ENCODE data around the gene CYTIP. TPM values are rescaled to one million over a fixed set of nuclear protein-coding genes. Genes with fewer than 3 reads are reported as not detected.

Gene CYTIP
- total and polyA plus RNA-seq, 4 experiments from 2014 or later: 163 to 248 (median 203) TPM

GRCh38 chr2:157473581-157473980 is 29.7 kb upstream of the CYTIP start:
- Mint-ChIP-seq H3K27ac (peak overlapping the region in 1 of 7 donors; percentile 75), H3K4me1 (peaks cover 28 to 45% (median 33%) of the 10 kb centered on the region in 4 donors), H3K36me3 (peaks cover 0 to 3% of the 10 kb centered on the region in 2 donors), H3K4me3 (no peak overlapping the region), H3K27me3 (no peaks in the 10 kb centered on the region), H3K9me3 (peaks cover 0 to 2% (median 0%) of the 10 kb centered on the region in 8 donors)
- DNase-seq: no peak
- intact Hi-C loops (cut with micrococcal nuclease): no loop called here
- no peak overlapping the region for H3K27ac ChIP-seq (ENCODE audit: low read depth, low read length)
- H3K27me3 ChIP-seq (ENCODE audit: insufficient read depth, low read length): no peaks in the 10 kb centered on the region
- H3K36me3 ChIP-seq (ENCODE audit: insufficient read depth, low read length): no peaks in the 10 kb centered on the region
- POLR2A ChIA-PET (ENCODE audit: partially characterized antibody): interaction anchor here (1.2 to 1.3 kb wide), 2 partner anchors 30 to 403 kb away, joined by 3 to 4 read pairs; partner anchors contain the start of genes ACVR1 and CYTIP
- no peak overlapping the region for H3K4me3 ChIP-seq (ENCODE audit: low read length in 2 of 2)
- CTCF ChIA-PET (ENCODE audit: partially characterized antibody): interaction anchor here (0.9 to 2.2 kb wide), 4 partner anchors 19 to 146 kb away, joined by 3 to 8 read pairs (median 6); no protein-coding TSS in a partner anchor
- H3K9me3 ChIP-seq (ENCODE audit: control insufficient read depth in 1 of 2, low read length in 2 of 2): no peaks in the 10 kb centered on the region
- peaks cover 20% of the 10 kb centered on the region for H3K4me1 ChIP-seq (ENCODE audit: insufficient read depth, low read length)

- Histone ChIP-seq H3K36me3 (ENCODE audit: insufficient read depth, low read length) (no peaks in the 10 kb centered on the region), H3K27me3 (ENCODE audit: insufficient read depth, low read length) (no peaks in the 10 kb centered on the region), H3K4me3 (ENCODE audit: low read length in 2 of 2) (no peak overlapping the region), H3K9me3 (ENCODE audit: control insufficient read depth in 1 of 2, low read length in 2 of 2) (no peaks in the 10 kb centered on the region), H3K4me1 (ENCODE audit: insufficient read depth, low read length) (peaks cover 35% of the 10 kb centered on the region), H3K27ac (ENCODE audit: low read depth, low read length) (no peak overlapping the region)
- Mint-ChIP-seq H3K36me3 (peaks cover 0 to 3% of the 10 kb centered on the region in 2 donors), H3K4me3 (no peak overlapping the region), H3K27ac (peak overlapping the region in 4 of 7 donors; percentile 43 to 75 (median 48)), H3K27me3 (no peaks in the 10 kb centered on the region), H3K4me1 (peaks cover 35 to 60% (median 44%) of the 10 kb centered on the region in 4 donors), H3K9me3 (peaks cover 0 to 2% (median 0%) of the 10 kb centered on the region in 8 donors)
- DNase-seq: no peak
- intact Hi-C loops (cut with micrococcal nuclease): no loop called here
- POLR2A ChIA-PET (ENCODE audit: partially characterized antibody): interaction anchor here (1.9 to 8.6 kb wide), 3 partner anchors 22 to 38 kb away, joined by 7 to 131 read pairs (median 56); partner anchors contain the start of gene CYTIP
- CTCF ChIA-PET (ENCODE audit: partially characterized antibody): interaction anchor here (0.8 to 18.1 kb wide), 4 partner anchors 14 to 141 kb away, joined by 3 to 392 read pairs (median 17); partner anchors contain the start of gene ERMN
These were observed 27.2 kb upstream of the CYTIP start for GRCh38 chr2:157471078-157471477.

GRCh38 chr2:157470321-157470720 is 26.4 kb upstream of the CYTIP start:
- H3K27me3 ChIP-seq (ENCODE audit: insufficient read depth, low read length): no peaks in the 10 kb centered on the region
- H3K4me3 ChIP-seq (ENCODE audit: low read length in 2 of 2): no peak overlapping the region
- DNase-seq: no peak
- H3K27me3 Mint-ChIP-seq: no peaks in the 10 kb centered on the region
- H3K36me3 Mint-ChIP-seq: peaks cover 0 to 3% of the 10 kb centered on the region in 2 donors
- no peaks in the 10 kb centered on the region for H3K9me3 ChIP-seq (ENCODE audit: control insufficient read depth in 1 of 2, low read length in 2 of 2)
- intact Hi-C loops (cut with micrococcal nuclease): no loop called here
- peak overlapping the region; percentile 84 to 99 (median 98) for H3K27ac Mint-ChIP-seq
- no peak overlapping the region for H3K27ac ChIP-seq (ENCODE audit: low read depth, low read length)
- peaks cover 37% of the 10 kb centered on the region for H3K4me1 ChIP-seq (ENCODE audit: insufficient read depth, low read length)
- POLR2A ChIA-PET (ENCODE audit: partially characterized antibody): interaction anchor here (0.9 to 8.6 kb wide), 7 partner anchors 8 to 67 kb away, joined by 6 to 131 read pairs (median 9); partner anchors contain the start of gene CYTIP
- CTCF ChIA-PET (ENCODE audit: partially characterized antibody): interaction anchor here (0.6 to 18.1 kb wide), 5 partner anchors 14 to 140 kb away, joined by 3 to 392 read pairs (median 7); partner anchors contain the start of gene ERMN
- peak overlapping the region in 6 of 8 donors; percentile 2 to 79 (median 24) for H3K4me3 Mint-ChIP-seq
- no peaks in the 10 kb centered on the region for H3K36me3 ChIP-seq (ENCODE audit: insufficient read depth, low read length)
- H3K4me1 Mint-ChIP-seq: peaks cover 39 to 66% (median 50%) of the 10 kb centered on the region in 4 donors
- H3K9me3 Mint-ChIP-seq: peaks cover 0 to 5% (median 2%) of the 10 kb centered on the region in 8 donors

- H3K4me1 ChIP-seq (ENCODE audit: insufficient read depth, low read length): peaks cover 43% of the 10 kb centered on the region
- intact Hi-C loops (cut with micrococcal nuclease): loop anchor here (1.0 to 2.0 kb wide), 5 partner anchors 16 to 65 kb away; partner anchors contain the start of gene CYTIP
- peaks cover 0 to 5% (median 2%) of the 10 kb centered on the region in 8 donors for H3K9me3 Mint-ChIP-seq
- peaks cover 0 to 3% of the 10 kb centered on the region in 2 donors for H3K36me3 Mint-ChIP-seq
- no peak overlapping the region for H3K4me3 ChIP-seq (ENCODE audit: low read length in 2 of 2)
- H3K27ac Mint-ChIP-seq: peak overlapping the region; percentile 93 to 99 (median 98)
- no peaks in the 10 kb centered on the region for H3K36me3 ChIP-seq (ENCODE audit: insufficient read depth, low read length)
- CTCF ChIA-PET (ENCODE audit: partially characterized antibody): interaction anchor here (0.6 to 18.1 kb wide), 7 partner anchors 13 to 140 kb away, joined by 3 to 392 read pairs (median 4); partner anchors contain the start of gene ERMN
- no peaks in the 10 kb centered on the region for H3K27me3 Mint-ChIP-seq
- H3K9me3 ChIP-seq (ENCODE audit: control insufficient read depth in 1 of 2, low read length in 2 of 2): no peaks in the 10 kb centered on the region
- no peak for DNase-seq
- H3K4me1 Mint-ChIP-seq: peaks cover 43 to 71% (median 54%) of the 10 kb centered on the region in 4 donors
- H3K27ac ChIP-seq (ENCODE audit: low read depth, low read length): peak overlapping the region; percentile 25
- H3K27me3 ChIP-seq (ENCODE audit: insufficient read depth, low read length): no peaks in the 10 kb centered on the region
- POLR2A ChIA-PET (ENCODE audit: partially characterized antibody): interaction anchor here (0.8 to 8.6 kb wide), 11 partner anchors 9 to 142 kb away, joined by 3 to 131 read pairs (median 8); partner anchors contain the start of gene CYTIP
- peak overlapping the region in 7 of 8 donors; percentile 49 to 83 (median 70) for H3K4me3 Mint-ChIP-seq
These were observed 25.8 kb upstream of the CYTIP start for GRCh38 chr2:157469726-157470125.

- Mint-ChIP-seq H3K27ac (peak overlapping the region; percentile 93 to 99 (median 98)), H3K9me3 (peaks cover 0 to 5% (median 2%) of the 10 kb centered on the region in 8 donors), H3K36me3 (peaks cover 0 to 3% of the 10 kb centered on the region in 2 donors), H3K4me1 (peaks cover 49 to 78% (median 60%) of the 10 kb centered on the region in 4 donors), H3K27me3 (no peaks in the 10 kb centered on the region), H3K4me3 (peak overlapping the region; percentile 49 to 83 (median 69))
- Histone ChIP-seq H3K9me3 (ENCODE audit: control insufficient read depth in 1 of 2, low read length in 2 of 2) (no peaks in the 10 kb centered on the region), H3K4me1 (ENCODE audit: insufficient read depth, low read length) (peaks cover 49% of the 10 kb centered on the region), H3K4me3 (ENCODE audit: low read length in 2 of 2) (peak overlapping the region in 1 of 2 donors; percentile 50), H3K27me3 (ENCODE audit: insufficient read depth, low read length) (no peaks in the 10 kb centered on the region), H3K36me3 (ENCODE audit: insufficient read depth, low read length) (no peaks in the 10 kb centered on the region), H3K27ac (ENCODE audit: low read depth, low read length) (peak overlapping the region; percentile 71)
- ChIA-PET POLR2A (ENCODE audit: partially characterized antibody) (interaction anchor here (0.7 to 8.6 kb wide), 17 partner anchors 8 to 430 kb away, joined by 3 to 131 read pairs (median 6); partner anchors contain the start of gene CYTIP), CTCF (ENCODE audit: partially characterized antibody) (interaction anchor here (1.0 to 18.1 kb wide), 7 partner anchors 12 to 139 kb away, joined by 3 to 392 read pairs (median 5); partner anchors contain the start of genes CYTIP and ERMN)
- peak; percentile 45 to 80 (median 70) for DNase-seq
- intact Hi-C loops (cut with micrococcal nuclease): loop anchor here (1.0 to 2.0 kb wide), 5 partner anchors 16 to 64 kb away; partner anchors contain the start of gene CYTIP
These were observed 25.2 kb upstream of the CYTIP start for GRCh38 chr2:157468931-157469708.

GRCh38 chr2:157466764-157467163 is 22.9 kb upstream of the CYTIP start:
- Histone ChIP-seq H3K36me3 (ENCODE audit: insufficient read depth, low read length) (no peaks in the 10 kb centered on the region), H3K27ac (ENCODE audit: low read depth, low read length) (no peak overlapping the region), H3K9me3 (ENCODE audit: control insufficient read depth in 1 of 2, low read length in 2 of 2) (no peaks in the 10 kb centered on the region), H3K27me3 (ENCODE audit: insufficient read depth, low read length) (no peaks in the 10 kb centered on the region), H3K4me3 (ENCODE audit: low read length in 2 of 2) (no peak overlapping the region), H3K4me1 (ENCODE audit: insufficient read depth, low read length) (peaks cover 72% of the 10 kb centered on the region)
- DNase-seq: no peak
- Mint-ChIP-seq H3K4me1 (peaks cover 52 to 88% (median 69%) of the 10 kb centered on the region in 4 donors), H3K9me3 (peaks cover 0 to 6% (median 2%) of the 10 kb centered on the region in 8 donors), H3K4me3 (no peak overlapping the region), H3K27me3 (no peaks in the 10 kb centered on the region), H3K27ac (peak overlapping the region in 6 of 7 donors; percentile 34 to 98 (median 76)), H3K36me3 (peaks cover 0 to 3% of the 10 kb centered on the region in 2 donors)
- CTCF ChIA-PET (ENCODE audit: partially characterized antibody): interaction anchor here (0.7 to 18.1 kb wide), 12 partner anchors 10 to 165 kb away, joined by 3 to 392 read pairs (median 4); partner anchors contain the start of genes CYTIP and ERMN
- intact Hi-C loops (cut with micrococcal nuclease): no loop called here
- POLR2A ChIA-PET (ENCODE audit: partially characterized antibody): interaction anchor here (1.3 to 8.6 kb wide), 8 partner anchors 10 to 136 kb away, joined by 3 to 131 read pairs (median 4); partner anchors contain the start of gene CYTIP

All from CD4-positive, alpha-beta memory T cell (primary cell).